Stimulated activated naive CD4-positive, alpha-beta T cell (primary cell): ENCODE data around the gene PNN.
"Not testable (repeated sequence)": the region's sequence is repeated elsewhere in the genome, so short reads cannot be mapped to it uniquely, and the experiment has no call there.

ENCODE experiments used
- DNase-seq, 6 experiments: peaks; one replicate each; lab custom pipeline; 2025; lab: John Stamatoyannopoulos, UW

PNN gene

DNA sequence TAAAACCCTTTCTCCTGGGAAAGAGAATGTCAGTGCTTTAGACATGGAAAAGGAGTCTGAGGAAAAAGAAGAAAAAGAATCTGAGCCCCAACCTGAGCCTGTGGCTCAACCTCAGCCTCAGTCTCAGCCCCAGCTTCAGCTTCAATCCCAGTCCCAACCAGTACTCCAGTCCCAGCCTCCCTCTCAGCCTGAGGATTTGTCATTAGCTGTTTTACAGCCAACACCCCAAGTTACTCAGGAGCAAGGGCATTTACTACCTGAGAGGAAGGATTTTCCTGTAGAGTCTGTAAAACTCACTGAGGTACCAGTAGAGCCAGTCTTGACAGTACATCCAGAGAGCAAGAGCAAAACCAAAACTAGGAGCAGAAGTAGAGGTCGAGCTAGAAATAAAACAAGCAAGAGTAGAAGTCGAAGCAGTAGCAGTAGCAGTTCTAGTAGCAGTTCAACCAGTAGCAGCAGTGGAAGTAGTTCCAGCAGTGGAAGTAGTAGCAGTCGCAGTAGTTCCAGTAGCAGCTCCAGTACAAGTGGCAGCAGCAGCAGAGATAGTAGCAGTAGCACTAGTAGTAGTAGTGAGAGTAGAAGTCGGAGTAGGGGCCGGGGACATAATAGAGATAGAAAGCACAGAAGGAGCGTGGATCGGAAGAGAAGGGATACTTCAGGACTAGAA lies 6.1 kb downstream of the PNN start:
- no peak for DNase-seq

DNA sequence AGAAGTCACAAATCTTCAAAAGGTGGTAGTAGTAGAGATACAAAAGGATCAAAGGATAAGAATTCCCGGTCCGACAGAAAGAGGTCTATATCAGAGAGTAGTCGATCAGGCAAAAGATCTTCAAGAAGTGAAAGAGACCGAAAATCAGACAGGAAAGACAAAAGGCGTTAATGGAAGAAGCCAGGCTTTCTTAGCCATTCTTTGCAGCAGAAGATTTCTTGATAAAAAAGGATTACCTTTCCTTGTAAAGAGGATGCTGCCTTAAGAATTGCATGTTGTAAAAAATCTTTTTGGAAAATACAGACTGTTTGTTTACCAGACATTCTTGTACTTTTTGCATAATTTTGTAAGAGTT lies 6.6 kb downstream of the PNN start:
- no peak for DNase-seq

DNA sequence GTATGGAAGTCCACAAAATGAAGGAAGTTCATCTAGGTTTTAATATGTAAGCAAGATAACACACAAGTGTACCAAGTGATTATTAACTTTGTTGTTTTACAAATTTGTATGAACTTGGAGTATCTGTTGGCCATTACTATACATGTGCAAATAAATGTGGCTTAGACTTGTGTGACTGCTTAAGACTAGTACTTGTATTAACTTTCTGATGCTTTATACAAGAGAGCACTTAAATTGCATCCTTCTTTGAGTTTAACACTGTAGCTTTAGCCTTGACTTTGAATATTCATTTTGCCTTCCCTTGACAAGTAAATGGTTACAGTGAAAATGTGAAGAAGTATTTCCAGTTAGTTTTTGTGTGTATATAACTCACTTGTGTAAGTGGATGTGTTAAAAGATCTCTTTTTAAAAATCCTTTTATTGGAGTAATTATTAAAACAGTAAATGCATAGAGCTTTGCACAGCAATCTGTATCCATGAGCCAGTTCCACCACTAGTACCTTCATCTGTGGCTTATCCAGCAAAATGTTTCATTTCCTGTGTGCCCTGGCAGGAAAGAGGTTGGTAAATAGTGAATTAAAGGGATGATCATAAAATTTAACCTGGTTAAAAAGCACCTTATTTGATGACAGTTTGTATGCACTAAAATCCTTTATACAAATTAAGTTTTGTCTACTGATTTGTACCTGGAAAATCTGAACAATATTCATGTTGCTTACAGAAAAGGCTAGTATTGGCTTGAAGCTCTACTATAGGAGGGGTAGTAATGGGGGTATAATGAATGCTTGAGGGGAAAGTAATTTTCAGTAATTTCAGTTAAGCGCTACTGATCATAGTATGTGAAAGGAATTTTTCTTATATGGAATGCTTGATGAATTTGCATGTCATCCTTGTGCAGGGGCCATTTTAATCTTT lies 8.0 kb downstream of the PNN start:
- no peak for DNase-seq

DNA sequence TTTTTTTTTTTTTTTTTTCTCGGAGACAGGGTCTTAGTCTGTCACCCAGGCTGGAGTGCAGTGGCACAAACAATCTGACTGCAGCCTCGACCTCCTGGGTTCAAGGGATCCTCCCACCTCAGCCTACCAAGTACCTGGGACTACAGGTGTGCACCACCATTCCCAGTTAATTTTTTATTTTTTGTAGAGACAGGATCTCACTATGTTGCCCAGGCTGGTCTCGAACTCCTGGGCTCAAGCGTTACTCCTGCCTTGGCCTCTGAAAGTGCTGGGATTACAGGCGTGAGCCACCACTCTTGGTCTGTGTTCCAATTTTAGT lies 8.6 kb downstream of the PNN start:
- not testable (repeated sequence) for DNase-seq

DNA sequence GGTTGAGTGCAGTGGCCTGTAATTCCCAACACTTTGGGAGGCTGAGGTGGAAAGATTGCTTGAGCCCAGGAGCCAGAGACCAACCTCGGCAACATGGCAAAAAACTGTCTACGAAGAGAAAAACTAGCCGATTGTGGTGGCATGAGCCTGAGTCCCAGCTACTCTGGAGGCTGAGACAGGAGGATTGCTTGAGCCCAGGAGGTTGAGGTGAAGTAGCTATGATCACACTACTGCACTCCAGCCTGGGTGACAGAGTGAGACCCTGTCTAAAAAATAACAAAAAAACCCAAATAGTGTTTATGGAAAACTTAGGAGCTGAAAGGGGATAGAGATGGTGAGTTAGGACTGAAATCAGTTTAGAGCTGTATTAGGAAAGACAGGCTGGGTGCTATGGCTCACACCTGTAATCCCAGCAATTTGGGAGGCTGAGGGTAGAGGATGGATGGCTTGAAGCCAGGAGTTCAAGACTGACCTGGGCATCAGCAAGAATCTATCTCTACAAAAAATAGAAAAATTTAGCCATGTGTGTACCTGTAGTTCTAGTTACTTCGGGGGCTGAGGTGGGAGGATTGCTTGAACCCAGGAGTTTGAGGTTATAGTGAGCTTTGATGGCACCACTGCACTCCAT lies 9.7 kb downstream of the PNN start:
- DNase-seq = no peak

DNA sequence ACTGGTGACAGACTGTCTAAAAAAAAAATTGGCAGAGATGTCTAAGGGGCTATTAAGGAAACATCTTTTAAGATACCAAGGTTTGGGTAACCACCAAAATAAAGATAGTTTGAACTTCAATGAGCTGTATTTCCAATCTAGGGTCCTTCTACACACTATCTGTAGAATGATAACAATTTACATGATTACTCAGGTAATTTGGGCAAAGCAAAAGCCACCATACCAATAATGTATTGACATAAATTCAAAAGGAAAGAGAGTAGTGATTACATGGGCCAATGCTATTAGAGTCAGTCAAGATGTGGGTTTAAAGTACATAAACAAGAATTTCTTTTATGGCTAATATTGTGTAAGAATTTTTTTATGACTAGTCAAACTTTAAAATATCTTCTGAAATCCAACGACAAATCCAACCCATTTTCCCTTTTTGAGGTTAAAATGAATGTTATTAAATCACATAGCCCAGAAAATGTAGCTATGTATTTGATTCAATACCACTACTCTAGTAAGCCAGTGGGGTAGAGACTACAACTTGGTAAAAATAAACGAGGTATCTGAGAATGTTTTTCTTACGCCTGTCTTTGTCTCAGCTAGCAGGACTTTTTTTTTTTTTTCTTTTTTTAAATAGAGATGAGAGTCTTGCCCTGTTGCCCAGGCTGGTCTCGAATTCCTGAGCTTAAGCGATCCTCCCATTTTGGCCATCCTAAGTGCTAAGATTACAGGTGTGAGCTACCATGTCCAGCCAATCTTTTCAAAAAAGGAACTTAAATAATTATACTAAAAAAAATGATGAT lies 10.4 kb downstream of the PNN start:
- no peak for DNase-seq

DNA sequence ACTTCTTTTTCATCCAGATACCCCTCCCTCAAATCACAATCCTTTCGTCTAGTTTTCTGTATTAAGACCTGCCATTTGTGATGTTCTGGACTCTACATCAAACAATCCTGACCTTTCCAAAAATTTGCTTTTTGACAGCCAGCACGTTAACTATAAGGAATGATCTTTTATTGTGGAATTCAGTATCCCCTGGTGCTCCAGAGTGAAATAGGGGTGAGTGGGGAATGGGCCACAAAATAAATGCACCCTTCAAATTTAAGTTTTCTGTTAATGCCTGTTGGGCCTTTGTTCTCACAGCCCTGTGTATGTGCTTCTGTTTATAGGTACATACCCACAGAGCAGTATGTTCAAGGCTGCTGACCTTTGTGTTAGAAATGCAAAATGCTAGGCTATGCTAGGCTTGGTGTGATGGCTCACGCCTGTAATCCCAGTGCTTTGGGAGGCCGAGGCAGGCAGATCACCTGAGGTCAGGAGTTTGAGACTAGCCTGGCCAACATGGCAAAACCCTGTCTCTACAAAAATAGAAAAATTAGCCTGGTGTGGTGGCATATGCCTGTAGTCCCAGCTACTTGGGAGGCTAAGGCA lies 12.0 kb downstream of the PNN start:
- no peak for DNase-seq

DNA sequence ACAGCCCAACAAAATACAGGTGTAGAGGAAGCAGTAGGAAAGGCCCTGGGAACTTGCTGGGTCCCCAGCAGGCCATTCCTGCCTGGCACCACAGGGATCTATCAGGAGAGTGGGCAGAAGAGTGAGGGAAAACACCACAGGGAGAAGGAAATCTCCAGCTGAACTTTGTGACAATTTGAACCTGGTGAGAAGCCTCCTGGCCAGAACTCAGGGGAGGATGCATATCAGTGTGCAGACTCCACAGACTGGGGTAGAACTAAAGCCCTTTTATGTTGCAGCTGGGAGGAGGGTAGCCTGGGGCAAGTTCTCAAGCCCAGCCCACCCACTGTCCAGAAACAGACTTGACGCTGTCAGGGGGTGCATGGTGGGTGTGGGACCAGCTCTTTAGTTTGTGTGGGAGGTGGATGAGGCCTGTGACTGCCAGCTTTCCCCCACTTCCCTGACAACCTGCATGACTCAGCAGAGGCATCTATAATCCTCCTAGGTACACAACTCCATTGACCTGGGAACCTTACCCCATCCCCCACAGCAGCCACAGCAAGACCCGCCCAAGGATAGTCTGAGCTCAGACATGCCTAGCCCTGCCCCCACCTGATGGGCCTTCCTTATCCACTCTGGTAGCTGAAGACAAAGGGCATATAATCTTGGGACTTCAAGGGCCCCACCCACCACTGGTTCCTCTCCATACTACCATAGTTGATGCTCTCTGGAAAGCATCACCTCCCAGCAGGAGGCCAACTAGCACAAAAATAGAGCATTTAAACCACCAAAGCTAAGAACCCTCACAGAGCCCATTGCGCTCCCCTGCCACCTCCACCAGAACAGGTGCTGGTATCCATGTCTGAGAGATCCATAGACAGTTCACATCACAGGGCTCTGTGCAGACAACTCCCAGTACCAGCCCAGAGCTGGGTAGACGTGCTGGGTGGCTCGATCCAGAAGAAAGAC lies 28.9 kb downstream of the PNN start:
- DNase-seq = no peak

DNA sequence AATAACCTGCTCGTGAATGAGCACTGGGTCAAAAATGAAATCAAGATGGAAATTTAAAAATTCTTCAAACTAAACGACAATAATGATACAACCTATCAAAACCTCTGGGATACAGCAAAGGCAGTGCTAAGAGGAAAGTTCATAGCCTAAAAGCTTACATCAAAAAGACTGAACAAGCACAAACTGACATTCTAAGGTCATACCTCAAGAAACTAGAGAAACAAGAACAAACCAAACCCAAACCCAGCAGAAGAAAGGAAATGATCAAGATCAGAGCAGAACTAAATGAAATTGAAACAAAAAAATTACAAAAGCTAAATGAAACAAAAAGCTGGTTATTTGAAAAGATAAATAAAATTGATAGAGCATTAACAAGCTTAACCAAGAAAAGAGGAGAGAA lies 32.4 kb downstream of the PNN start:
- DNase-seq = peak in 3 of 6 experiments; percentile 14 to 44 (median 25)

DNA sequence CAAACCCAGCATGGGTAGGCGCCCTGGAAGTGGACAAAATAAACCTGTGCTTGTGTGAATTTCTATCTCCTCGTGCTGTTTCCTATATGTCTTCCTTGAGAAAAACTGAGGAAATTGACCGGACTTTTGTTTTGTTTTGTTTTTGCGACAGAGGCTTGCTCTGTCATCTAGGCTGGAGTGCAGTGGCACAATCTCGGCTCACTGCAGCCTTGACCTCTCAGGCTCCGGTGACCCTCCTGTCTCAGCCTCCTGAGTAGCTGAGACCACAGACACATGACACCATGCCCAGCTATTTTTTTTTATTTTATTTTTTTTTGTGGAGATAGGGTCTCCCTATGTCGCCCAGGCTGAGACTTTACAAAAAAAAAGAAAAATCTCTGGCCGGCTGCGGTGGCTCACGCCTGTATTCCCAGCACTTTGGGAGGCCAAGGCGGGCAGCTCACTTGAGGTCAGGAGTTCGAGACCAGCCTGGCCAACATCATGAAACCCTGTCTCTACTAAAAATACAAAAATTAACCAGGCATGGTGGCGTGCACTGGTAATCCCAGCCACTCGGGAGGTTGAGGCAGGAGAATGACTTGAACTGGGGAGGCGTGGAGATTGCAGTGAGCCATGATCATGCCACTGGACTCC lies 36.2 kb downstream of the PNN start:
- no peak for DNase-seq

DNA sequence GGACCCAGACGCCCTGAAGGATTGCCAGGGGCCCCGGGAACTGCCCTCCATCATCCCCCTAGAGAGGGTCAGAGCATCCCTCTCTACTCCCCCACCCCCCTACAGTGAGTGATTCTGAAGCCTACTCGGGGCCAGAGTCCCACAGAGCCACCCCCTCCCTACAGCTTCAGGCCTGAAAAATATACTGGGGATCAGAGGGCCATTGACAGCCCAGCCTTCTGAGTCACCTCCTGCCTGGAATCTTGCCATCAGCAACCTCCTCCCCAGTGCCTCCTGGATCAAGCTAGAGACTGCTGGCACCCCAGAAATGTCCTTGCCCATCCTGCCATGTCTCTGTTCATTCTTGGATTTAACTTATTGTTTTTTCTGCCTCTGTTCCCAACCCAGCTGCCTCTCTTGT lies 37.0 kb downstream of the PNN start:
- DNase-seq = no peak

DNA sequence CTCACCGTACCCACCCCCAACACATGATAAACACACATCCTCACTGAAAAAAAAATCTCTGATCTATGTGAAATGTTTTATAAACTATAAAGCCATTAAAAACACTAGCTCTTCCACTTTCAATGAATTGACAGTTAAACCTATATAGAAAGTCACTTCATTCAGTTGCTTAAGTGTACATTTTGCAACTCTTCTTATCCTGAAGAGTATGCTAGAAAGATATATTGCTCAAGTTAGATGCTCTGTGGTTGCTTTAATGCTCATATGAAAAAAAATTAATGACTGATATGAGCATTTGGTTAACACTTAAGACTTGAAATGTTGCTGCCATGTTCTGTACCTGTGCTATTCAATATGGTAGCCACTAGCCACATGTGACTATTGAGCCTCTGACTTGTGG lies 37.6 kb downstream of the PNN start:
- DNase-seq = no peak

DNA sequence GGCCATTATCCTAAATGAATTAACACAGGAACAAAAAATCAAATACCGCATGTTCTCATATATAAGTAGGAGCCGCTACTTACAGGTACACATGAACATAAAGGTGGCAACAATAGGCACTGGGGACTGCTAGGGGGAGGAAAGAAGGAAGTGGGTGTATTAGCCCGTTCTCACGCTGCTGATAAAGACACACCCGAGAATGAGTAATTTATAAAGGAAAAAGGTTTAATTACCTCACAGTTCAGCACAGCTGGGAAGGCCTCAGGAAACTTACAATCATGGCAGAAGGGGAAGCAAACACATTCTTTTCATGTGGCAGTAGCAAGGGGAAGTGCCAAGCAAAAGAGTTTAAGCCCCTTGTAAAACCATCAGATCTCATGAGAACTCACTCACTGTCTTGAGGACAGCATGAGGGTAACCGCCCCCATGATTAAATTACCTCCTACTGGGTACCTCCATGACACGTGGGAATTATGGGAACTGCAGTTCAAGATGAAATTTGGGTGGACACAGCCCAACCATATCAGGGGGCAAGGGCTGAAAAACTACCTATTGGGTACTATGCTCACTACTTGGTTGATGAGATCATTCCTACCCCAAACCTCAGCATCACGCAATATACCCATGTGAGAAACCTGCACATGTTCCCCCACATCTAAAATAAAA lies 42.3 kb downstream of the PNN start:
- DNase-seq = no peak

DNA sequence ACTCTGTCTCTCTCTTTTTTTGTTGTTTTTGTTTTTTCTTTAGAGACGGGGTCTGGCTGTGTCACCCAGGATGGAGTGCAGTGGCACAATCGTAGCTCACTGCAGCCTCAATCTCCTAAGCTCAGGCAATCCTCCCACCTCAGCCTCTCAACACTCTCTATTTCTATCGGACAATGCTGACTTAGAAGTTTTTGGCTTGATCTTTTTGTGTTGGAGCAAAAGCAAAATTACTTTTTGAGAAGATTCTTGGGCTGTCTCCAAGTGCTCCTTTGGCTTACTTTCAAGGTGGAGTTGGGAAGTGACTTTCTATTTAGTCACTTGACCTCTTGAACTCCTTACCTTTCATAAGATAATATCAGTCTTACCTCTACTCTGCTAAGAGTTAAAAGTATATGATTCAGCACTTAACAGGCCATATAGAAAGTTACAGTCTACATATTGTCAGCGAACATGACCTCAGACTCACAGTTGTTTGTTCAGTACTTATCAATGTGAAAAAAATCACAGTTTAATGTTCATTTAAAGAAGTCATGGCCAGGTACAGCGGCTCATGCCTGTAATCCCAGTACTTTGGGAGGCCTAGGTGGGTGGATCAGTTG lies 43.2 kb downstream of the PNN start:
- no peak for DNase-seq

DNA sequence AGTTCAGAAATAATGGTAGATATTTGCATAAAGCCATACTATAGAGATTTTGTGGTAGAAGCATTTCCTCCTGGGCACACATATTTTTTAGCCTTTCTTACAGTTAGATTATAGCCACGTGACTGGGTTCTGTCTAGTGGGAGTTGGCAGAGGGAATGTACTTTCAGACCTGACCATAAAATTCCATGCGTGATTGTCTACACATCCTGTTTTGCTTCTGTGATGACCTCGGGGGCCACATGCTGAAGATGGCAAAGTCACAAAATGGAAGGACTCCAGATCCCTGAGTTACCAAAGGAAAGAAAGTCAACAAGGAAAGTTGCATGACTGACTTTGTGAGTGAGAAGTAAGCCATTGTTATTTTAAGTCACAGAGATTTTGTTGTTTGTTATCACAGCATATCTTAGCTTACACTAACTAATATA lies 44.0 kb downstream of the PNN start:
- no peak for DNase-seq

DNA sequence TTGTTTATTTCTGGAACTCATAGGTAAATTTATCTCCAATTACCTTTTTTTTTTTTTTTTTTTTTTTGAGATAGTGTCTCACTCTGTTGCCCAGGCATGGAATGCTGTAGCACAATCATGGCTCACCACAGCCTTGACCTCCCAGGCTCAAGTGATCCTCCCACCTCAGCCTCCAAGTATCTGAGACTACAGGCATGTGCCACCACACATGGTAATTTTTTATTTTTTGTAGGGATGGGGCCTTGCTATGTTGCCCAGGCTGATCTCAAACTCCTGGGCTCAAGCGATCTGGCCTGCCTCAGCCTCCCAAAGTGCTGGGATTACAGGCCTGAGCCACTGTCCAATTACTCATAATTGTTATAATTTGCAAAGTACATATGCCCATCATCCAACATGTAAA lies 45.4 kb downstream of the PNN start:
- not testable (repeated sequence) for DNase-seq

DNA sequence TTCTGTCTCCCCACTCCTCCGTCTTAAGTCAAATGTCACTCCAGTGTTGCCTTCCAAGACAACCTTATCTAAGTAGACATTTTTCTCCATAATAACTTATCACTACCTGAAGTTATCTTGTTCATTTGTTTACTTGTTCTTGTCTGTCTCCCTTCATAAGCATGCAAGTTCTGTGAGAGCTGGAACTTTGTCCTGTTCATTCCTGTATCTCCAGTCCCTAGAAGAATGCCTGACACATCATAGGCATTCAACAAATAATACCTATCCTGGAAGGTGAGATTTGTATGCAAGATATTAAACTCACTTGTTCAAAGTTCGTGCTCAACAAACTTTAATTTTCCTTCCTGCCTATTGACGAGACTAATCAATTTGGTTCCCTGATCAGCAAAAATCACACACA lies 53.0 kb downstream of the PNN start:
- DNase-seq = no peak

DNA sequence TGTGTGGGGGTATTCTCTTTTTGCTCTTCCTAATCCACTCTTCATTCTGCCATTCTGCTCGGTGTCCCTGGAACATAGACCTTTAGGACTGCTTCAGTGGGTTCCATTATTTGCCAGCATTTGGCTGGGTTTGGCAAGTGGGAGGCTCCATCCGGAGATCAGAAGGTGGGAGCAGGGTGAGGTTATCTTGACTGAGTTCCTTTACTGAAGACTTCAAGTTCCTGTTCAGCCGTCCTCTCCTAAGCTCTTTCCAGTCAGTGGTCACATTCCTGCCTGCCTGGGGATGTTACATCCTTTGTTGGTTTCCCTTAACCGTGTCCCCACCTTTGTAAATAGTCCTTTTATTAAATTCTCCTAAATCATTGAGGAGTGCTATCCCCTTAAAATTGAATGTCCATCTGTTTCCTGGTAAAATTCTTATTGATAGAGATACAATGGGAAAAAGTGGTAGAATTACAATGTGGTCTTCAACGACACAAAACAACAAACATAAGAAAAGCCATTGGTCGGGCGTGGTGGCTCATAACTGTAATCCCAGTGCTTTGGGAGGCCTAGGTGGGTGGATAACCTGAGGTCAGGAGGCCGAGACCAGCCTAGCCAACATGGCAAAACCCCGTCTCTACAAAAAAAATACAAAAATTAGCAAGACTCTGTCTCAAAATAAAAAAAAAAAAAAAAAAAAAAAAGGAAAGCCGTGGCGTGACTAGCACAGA lies 53.6 kb downstream of the PNN start:
- no peak for DNase-seq

DNA sequence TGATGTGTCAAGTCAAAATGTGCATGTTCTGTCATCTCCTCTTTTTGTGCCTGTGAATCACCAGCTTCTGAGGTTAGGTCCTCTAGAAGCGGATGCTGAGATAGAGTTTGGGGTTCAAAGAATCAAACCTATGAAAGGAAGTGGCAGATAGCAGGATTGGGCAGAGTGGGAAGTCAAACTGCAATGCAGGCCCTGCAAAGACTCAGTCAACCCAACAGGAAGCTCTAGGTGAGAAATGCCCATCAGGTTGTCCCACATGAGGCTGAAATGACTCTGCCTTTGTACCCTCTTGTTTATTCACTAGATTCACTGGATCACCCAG lies 54.1 kb downstream of the PNN start:
- peak in 3 of 6 experiments; percentile 26 to 56 (median 44) for DNase-seq
